GM19372 (cell line): ENCODE measurements around the gene OR2T27.
"Not testable (repeated sequence)": the region's sequence is repeated elsewhere in the genome, so short reads cannot be mapped to it uniquely, and the experiment has no call there.

Experiments used
- ATAC-seq: cut with Tn5 transposase; IDR thresholded peaks from one replicate; pipeline ENCODE4 v1.9.1; 2021; ENCODE audit warnings: mild to moderate bottlenecking, low read depth, moderate library complexity; ENCODE audit not compliant: unreplicated experiment

Gene OR2T27

GRCh38 chr1:248655354-248655753, at the start of gene OR2T27:
OR2T27 (minus strand) TSS chr1:248655528; CDS start chr1:248650884, 4,644 bp downstream.
- ATAC-seq, result peak; percentile 60

- no peak for ATAC-seq
Measured at GRCh38 chr1:248704606-248705005, 49.3 kb upstream of the OR2T27 start.

GRCh38 chr1:248703674-248704073, 48.3 kb upstream of the OR2T27 start:
- ATAC-seq, result no peak

- ATAC-seq, result no peak
Measured at GRCh38 chr1:248702714-248703113, 47.4 kb upstream of the OR2T27 start, which contains the start of gene OR14I1. OR14I1 (minus strand) TSS chr1:248702766.

GRCh38 chr1:248699099-248699498, 43.8 kb upstream of the OR2T27 start:
- no peak for ATAC-seq

GRCh38 chr1:248697907-248698306, 42.6 kb upstream of the OR2T27 start:
- no peak for ATAC-seq

GRCh38 chr1:248696774-248697173, 41.4 kb upstream of the OR2T27 start:
- no peak for ATAC-seq

GRCh38 chr1:248696261-248696660, 40.9 kb upstream of the OR2T27 start:
- ATAC-seq, result no peak

- no peak for ATAC-seq
Measured at GRCh38 chr1:248695451-248696132, 40.3 kb upstream of the OR2T27 start.

- no peak for ATAC-seq
Measured at GRCh38 chr1:248691567-248692155, 36.3 kb upstream of the OR2T27 start.

- peak; percentile 50 for ATAC-seq
Measured at GRCh38 chr1:248688527-248689298, 33.4 kb upstream of the OR2T27 start.

- ATAC-seq, result peak; percentile 90
Measured at GRCh38 chr1:248686815-248687214, 31.5 kb upstream of the OR2T27 start.

GRCh38 chr1:248681651-248682050, 26.3 kb upstream of the OR2T27 start:
- ATAC-seq, result no peak

GRCh38 chr1:248670003-248670402, 14.7 kb upstream of the OR2T27 start:
- no peak for ATAC-seq

GRCh38 chr1:248663453-248664328, 8.4 kb upstream of the OR2T27 start:
- ATAC-seq, result peak; percentile 96

- ATAC-seq, result peak; percentile 46
Measured at GRCh38 chr1:248656797-248657196, 1.5 kb upstream of the OR2T27 start.

GRCh38 chr1:248648770-248649536, 6.4 kb downstream of the OR2T27 start:
- ATAC-seq, result not testable (repeated sequence)

GRCh38 chr1:248645178-248645577, 10.2 kb downstream of the OR2T27 start, which contains the start of gene OR2T35:
OR2T35 (minus strand) TSS chr1:248645278; CDS start chr1:248639258, 6,020 bp downstream.
- ATAC-seq, result not testable (repeated sequence)

GRCh38 chr1:248642971-248643651, 12.2 kb downstream of the OR2T27 start:
- peak; percentile 54 for ATAC-seq
